ENCODE data around the gene SRPRB.

Gene SRPRB

DNA sequence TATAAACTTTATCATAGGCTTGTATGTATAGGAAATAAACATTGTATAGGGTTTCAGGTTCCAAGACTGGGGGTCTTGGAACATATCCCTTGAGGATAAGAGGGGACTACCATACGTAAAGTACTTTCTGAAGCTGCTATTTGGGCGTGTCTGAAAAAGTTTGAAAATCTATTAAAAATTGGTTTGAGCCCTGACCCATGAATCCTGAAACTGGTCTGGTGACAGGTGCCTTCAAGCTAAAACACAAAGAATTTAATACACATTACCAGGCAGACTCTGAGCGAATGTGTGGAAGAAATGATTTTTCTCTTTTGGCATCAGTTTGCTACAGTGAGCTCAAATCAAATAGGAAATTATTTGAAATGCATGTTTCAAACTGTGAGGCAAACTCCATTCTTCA is 43.1 kb upstream of the SRPRB start:
- Histone ChIP-seq H3K27me3 (ENCODE audit: control insufficient read depth, insufficient read depth, low read length, poor library complexity, severe bottlenecking) (no peaks in the 10 kb centered on the region), H3K9me3 (ENCODE audit: control insufficient read depth, low read length) (no peaks in the 10 kb centered on the region), H3K27ac (ENCODE audit: insufficient read depth, low read depth, low read length, poor library complexity, severe bottlenecking) (no peak overlapping the region), H3K4me3 (ENCODE audit: insufficient read depth, low read depth, low read length) (no peak overlapping the region), H3K36me3 (ENCODE audit: control insufficient read depth, insufficient read depth, low read length) (no peaks in the 10 kb centered on the region), H3K4me1 (ENCODE audit: control insufficient read depth, insufficient read depth, low read length) (no peaks in the 10 kb centered on the region)
- 50 to 64% methylated on average over 2 to 3 of the region's 3 CpGs for WGBS, 2 experiments

DNA sequence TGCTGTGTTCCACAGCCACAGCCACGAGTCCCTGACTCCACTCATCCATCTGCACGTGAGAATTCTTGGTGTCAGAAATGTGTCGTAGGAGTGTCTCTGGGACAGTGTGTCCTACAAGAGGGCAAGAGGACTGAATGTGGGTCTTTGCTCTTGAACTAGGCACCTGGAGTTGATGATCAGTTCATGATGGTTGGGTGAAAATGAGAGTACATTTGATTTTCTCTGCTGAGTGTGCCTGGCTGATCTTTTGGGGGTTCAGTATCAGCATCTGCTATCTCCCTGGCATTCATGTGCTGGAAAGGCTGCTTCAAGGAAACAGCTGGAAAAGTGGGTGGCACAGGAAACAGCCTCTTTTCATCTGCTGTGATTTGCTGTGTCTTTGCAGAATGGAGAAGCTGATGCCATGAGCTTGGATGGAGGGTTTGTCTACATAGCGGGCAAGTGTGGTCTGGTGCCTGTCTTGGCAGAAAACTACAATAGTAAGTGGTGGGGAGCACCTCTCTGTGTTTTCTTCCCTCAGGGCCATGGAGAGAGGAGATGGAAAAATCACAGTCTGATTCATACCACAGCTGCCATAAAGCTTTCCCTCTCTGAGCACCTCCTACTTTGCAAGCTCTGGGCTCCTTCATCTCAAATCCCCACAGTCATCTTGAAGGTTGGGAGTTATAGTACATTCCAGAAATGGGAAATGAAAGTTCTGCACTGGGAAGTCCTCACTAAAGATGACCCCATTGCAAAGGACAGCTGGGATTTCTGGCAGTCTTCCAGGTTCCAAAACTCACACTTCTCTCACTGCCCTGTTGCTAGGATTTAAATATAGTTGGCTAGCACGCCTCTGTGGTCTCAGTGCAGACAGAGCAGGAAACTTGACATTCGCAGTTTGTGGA is 41.6 kb upstream of the SRPRB start:
- Histone ChIP-seq H3K4me3 (ENCODE audit: insufficient read depth, low read depth, low read length) (no peak overlapping the region), H3K36me3 (ENCODE audit: control insufficient read depth, insufficient read depth, low read length) (no peaks in the 10 kb centered on the region), H3K27me3 (ENCODE audit: control insufficient read depth, insufficient read depth, low read length, poor library complexity, severe bottlenecking) (no peaks in the 10 kb centered on the region), H3K27ac (ENCODE audit: insufficient read depth, low read depth, low read length, poor library complexity, severe bottlenecking) (no peak overlapping the region), H3K4me1 (ENCODE audit: control insufficient read depth, insufficient read depth, low read length) (no peaks in the 10 kb centered on the region), H3K9me3 (ENCODE audit: control insufficient read depth, low read length) (no peaks in the 10 kb centered on the region)
- WGBS, 2 experiments = 89 to 92% methylated on average over 6 of the region's 6 CpGs

GRCh38 chr3:133765256-133765655 is 40.4 kb upstream of the SRPRB start:
- Histone ChIP-seq H3K4me1 (ENCODE audit: control insufficient read depth, insufficient read depth, low read length) (no peaks in the 10 kb centered on the region), H3K36me3 (ENCODE audit: control insufficient read depth, insufficient read depth, low read length) (no peaks in the 10 kb centered on the region), H3K9me3 (ENCODE audit: control insufficient read depth, low read length) (no peaks in the 10 kb centered on the region), H3K27ac (ENCODE audit: insufficient read depth, low read depth, low read length, poor library complexity, severe bottlenecking) (no peak overlapping the region), H3K4me3 (ENCODE audit: insufficient read depth, low read depth, low read length) (no peak overlapping the region), H3K27me3 (ENCODE audit: control insufficient read depth, insufficient read depth, low read length, poor library complexity, severe bottlenecking) (no peaks in the 10 kb centered on the region)

DNA sequence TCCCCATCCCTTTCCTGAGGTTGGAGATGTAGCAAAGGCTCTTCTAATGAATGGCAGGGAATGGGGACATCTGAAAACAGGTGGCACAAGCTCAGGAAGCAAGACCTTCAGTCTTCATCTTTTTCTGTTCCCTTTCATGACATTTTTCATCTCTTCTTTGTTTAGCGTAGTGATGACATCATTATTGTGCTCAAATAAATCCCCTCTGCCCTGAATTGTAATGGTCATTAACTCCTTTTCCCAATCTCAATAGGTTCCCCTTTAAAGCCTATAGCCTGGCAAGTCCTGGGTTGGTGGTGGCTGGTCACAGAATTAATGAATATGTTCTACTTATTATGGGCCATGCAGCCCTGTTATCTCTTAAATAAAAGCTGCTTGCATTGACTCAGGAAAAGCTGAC is 38.0 kb upstream of the SRPRB start:
- H3K36me3 ChIP-seq (ENCODE audit: control insufficient read depth, insufficient read depth, low read length) = no peaks in the 10 kb centered on the region
- H3K27me3 ChIP-seq (ENCODE audit: control insufficient read depth, insufficient read depth, low read length, poor library complexity, severe bottlenecking) = no peaks in the 10 kb centered on the region
- H3K9me3 ChIP-seq (ENCODE audit: control insufficient read depth, low read length) = no peaks in the 10 kb centered on the region
- no peaks in the 10 kb centered on the region for H3K4me1 ChIP-seq (ENCODE audit: control insufficient read depth, insufficient read depth, low read length)
- no peak overlapping the region for H3K4me3 ChIP-seq (ENCODE audit: insufficient read depth, low read depth, low read length)
- no peak overlapping the region for H3K27ac ChIP-seq (ENCODE audit: insufficient read depth, low read depth, low read length, poor library complexity, severe bottlenecking)
- 94 to 100% methylated on average over 1 of the region's 1 CpG for WGBS, 2 experiments

DNA sequence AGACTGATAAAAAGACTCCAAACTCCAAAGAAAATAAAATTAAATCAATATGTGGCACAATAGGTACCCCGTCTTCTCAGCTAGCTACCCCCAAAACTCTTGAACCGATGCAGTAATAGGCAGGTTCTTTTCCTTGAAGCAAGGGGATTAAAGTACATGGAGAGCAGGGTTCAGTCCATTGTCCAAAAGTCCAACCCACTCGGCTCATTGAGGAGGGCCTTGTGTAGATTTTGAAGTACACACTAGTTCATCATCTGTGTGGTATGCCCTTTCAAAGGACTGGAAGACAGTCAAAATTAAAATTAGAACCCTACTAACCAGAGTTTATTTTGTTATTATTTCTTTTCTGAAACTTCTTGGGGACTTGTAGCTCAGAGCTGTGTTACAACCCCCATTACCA is 36.1 kb upstream of the SRPRB start:
- Histone ChIP-seq H3K27me3 (ENCODE audit: control insufficient read depth, insufficient read depth, low read length, poor library complexity, severe bottlenecking) (no peaks in the 10 kb centered on the region), H3K4me3 (ENCODE audit: insufficient read depth, low read depth, low read length) (no peak overlapping the region)

DNA sequence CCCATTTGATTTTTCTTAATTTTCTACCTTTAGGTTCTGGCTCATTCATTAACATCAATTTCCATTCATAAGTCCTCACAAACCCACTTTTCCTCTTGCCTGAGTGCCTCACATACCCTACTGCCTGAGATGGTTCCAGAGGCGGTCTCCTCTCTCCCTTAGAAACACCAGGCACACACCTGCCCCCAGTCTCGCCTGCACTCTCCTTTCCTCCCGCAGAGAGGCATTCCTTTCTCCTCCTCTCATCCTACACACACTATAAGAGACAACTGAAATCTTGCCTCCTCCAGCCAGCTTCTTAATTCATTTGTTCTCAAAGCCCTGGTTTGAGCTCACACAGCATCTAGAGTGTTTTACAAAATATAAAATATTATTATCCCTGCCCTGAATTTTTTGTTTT is 31.9 kb upstream of the SRPRB start:
- no peak overlapping the region for H3K27ac ChIP-seq (ENCODE audit: insufficient read depth, low read depth, low read length, poor library complexity, severe bottlenecking)
- WGBS, 2 experiments = 66 to 69% methylated on average over 3 of the region's 3 CpGs
- no peaks in the 10 kb centered on the region for H3K27me3 ChIP-seq (ENCODE audit: control insufficient read depth, insufficient read depth, low read length, poor library complexity, severe bottlenecking)

More for the DNA sequence above, 36.1 kb upstream of the SRPRB start:
- H3K36me3 ChIP-seq (ENCODE audit: control insufficient read depth, insufficient read depth, low read length) = no peaks in the 10 kb centered on the region
- 92 to 95% methylated on average over 3 of the region's 3 CpGs for WGBS, 2 experiments
- no peak overlapping the region for H3K27ac ChIP-seq (ENCODE audit: insufficient read depth, low read depth, low read length, poor library complexity, severe bottlenecking)
- no peaks in the 10 kb centered on the region for H3K9me3 ChIP-seq (ENCODE audit: control insufficient read depth, low read length)
- H3K4me1 ChIP-seq (ENCODE audit: control insufficient read depth, insufficient read depth, low read length) = no peaks in the 10 kb centered on the region

DNA sequence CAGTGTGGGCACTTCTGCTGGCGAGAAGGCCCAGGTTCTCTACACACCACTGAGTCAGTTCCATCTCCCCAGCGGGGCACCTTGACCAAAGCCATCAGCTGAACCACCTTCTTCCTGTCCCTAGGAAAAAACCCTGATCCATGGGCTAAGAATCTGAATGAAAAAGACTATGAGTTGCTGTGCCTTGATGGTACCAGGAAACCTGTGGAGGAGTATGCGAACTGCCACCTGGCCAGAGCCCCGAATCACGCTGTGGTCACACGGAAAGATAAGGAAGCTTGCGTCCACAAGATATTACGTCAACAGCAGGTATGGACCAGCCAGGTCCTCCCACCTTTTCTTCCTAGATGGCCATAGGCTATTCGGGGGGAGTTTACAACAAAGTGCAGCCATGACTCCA is 30.3 kb upstream of the SRPRB start:
- 95 to 97% methylated on average over 9 of the region's 9 CpGs for WGBS, 2 experiments
- Histone ChIP-seq H3K4me3 (ENCODE audit: insufficient read depth, low read depth, low read length) (no peak overlapping the region), H3K4me1 (ENCODE audit: control insufficient read depth, insufficient read depth, low read length) (no peaks in the 10 kb centered on the region), H3K27ac (ENCODE audit: insufficient read depth, low read depth, low read length, poor library complexity, severe bottlenecking) (no peak overlapping the region), H3K36me3 (ENCODE audit: control insufficient read depth, insufficient read depth, low read length) (no peaks in the 10 kb centered on the region), H3K27me3 (ENCODE audit: control insufficient read depth, insufficient read depth, low read length, poor library complexity, severe bottlenecking) (no peaks in the 10 kb centered on the region), H3K9me3 (ENCODE audit: control insufficient read depth, low read length) (no peaks in the 10 kb centered on the region)

More for the DNA sequence above, 31.9 kb upstream of the SRPRB start:
- Histone ChIP-seq H3K4me3 (ENCODE audit: insufficient read depth, low read depth, low read length) (no peak overlapping the region), H3K36me3 (ENCODE audit: control insufficient read depth, insufficient read depth, low read length) (no peaks in the 10 kb centered on the region), H3K4me1 (ENCODE audit: control insufficient read depth, insufficient read depth, low read length) (no peaks in the 10 kb centered on the region), H3K9me3 (ENCODE audit: control insufficient read depth, low read length) (no peaks in the 10 kb centered on the region)

GRCh38 chr3:133775835-133776234 is 29.8 kb upstream of the SRPRB start:
- Histone ChIP-seq H3K4me1 (ENCODE audit: control insufficient read depth, insufficient read depth, low read length) (no peaks in the 10 kb centered on the region), H3K27me3 (ENCODE audit: control insufficient read depth, insufficient read depth, low read length, poor library complexity, severe bottlenecking) (no peaks in the 10 kb centered on the region), H3K9me3 (ENCODE audit: control insufficient read depth, low read length) (no peaks in the 10 kb centered on the region), H3K27ac (ENCODE audit: insufficient read depth, low read depth, low read length, poor library complexity, severe bottlenecking) (no peak overlapping the region), H3K36me3 (ENCODE audit: control insufficient read depth, insufficient read depth, low read length) (no peaks in the 10 kb centered on the region), H3K4me3 (ENCODE audit: insufficient read depth, low read depth, low read length) (no peak overlapping the region)
- 89 to 96% methylated on average over 5 of the region's 5 CpGs for WGBS, 2 experiments

DNA sequence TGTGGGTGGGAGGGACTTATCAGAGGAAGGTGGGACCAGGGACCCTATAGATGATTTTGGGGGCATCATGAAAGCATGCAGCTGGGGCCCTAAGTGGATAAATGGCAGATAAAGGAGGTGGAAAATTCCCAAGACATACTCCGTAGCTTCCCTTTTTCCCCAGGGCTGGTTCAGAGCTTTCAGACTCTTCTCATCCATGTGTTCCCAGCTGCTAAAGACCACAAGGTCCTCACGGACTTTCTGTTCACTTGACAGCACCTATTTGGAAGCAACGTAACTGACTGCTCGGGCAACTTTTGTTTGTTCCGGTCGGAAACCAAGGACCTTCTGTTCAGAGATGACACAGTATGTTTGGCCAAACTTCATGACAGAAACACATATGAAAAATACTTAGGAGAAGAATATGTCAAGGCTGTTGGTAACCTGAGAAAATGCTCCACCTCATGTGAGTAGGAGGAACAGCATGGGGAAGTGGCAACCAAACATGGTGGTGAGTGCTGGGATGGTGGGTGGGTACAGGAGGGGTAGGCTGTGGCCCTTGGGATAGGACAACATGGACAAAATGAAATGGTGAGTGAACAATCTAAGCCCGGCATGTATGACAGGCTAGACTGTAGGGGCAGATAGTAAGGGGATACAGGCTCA is 28.7 kb upstream of the SRPRB start:
- H3K36me3 ChIP-seq (ENCODE audit: control insufficient read depth, insufficient read depth, low read length) = no peaks in the 10 kb centered on the region
- no peak overlapping the region for H3K27ac ChIP-seq (ENCODE audit: insufficient read depth, low read depth, low read length, poor library complexity, severe bottlenecking)
- no peak overlapping the region for H3K4me3 ChIP-seq (ENCODE audit: insufficient read depth, low read depth, low read length)
- H3K4me1 ChIP-seq (ENCODE audit: control insufficient read depth, insufficient read depth, low read length) = no peaks in the 10 kb centered on the region
- H3K27me3 ChIP-seq (ENCODE audit: control insufficient read depth, insufficient read depth, low read length, poor library complexity, severe bottlenecking) = no peaks in the 10 kb centered on the region
- H3K9me3 ChIP-seq (ENCODE audit: control insufficient read depth, low read length) = no peaks in the 10 kb centered on the region
- whole genome bisulfite sequencing, 2 experiments = 94 to 96% methylated on average over 7 of the region's 7 CpGs

- Histone ChIP-seq H3K27ac (ENCODE audit: insufficient read depth, low read depth, low read length, poor library complexity, severe bottlenecking) (no peak overlapping the region), H3K4me1 (ENCODE audit: control insufficient read depth, insufficient read depth, low read length) (no peaks in the 10 kb centered on the region), H3K4me3 (ENCODE audit: insufficient read depth, low read depth, low read length) (no peak overlapping the region), H3K36me3 (ENCODE audit: control insufficient read depth, insufficient read depth, low read length) (no peaks in the 10 kb centered on the region), H3K27me3 (ENCODE audit: control insufficient read depth, insufficient read depth, low read length, poor library complexity, severe bottlenecking) (no peaks in the 10 kb centered on the region), H3K9me3 (ENCODE audit: control insufficient read depth, low read length) (no peaks in the 10 kb centered on the region)
- 77 to 83% methylated on average over 8 of the region's 8 CpGs for WGBS, 2 experiments
Measured at GRCh38 chr3:133777807-133778568, 27.6 kb upstream of the SRPRB start.
